Astrocyte (in vitro differentiated cells and primary cell): Measurements from ENCODE around the gene NFKB1.

Experiments
- CTCF ChIP-seq: IDR thresholded peaks from 2 replicates; pipeline ENCODE4 v1.5.1; 2011; ENCODE audit warnings: low read depth, mild to moderate bottlenecking, inconsistent platforms, low read length, moderate library complexity; ENCODE audit not compliant: insufficient read depth
- EZH2 ChIP-seq: IDR thresholded peaks from 2 replicates; pipeline ENCODE4 v1.6.1; 2012; ENCODE audit warnings: mild to moderate bottlenecking, low read length, inconsistent platforms; ENCODE audit not compliant: insufficient read depth

- no peak for TF ChIP-seq CTCF
- TF ChIP-seq EZH2 = no peak
Observed at GRCh38 chr4:102639598-102639997, 138.4 kb downstream of the NFKB1 start.
